HG03175 (cell line): ENCODE results near the gene PPCS.
A peak's percentile ranks its signal among the peaks of the same experiment; 100 is the strongest.

Source experiments
- ATAC-seq: cut with Tn5 transposase; IDR thresholded peaks from one replicate; pipeline ENCODE4 v1.9.1; 2021; ENCODE audit warnings: mild to moderate bottlenecking, moderate library complexity; ENCODE audit not compliant: unreplicated experiment

PPCS gene

GRCh38 chr1:42456010-42456753 lies at the start of gene PPCS, which contains the start of gene ZMYND12:
TSS of gene PPCS (plus strand) at chr1:42456543. CDS start at chr1:42456566, 23 bp downstream.
TSS of gene ZMYND12 (minus strand) at chr1:42456022. CDS start at chr1:42455997, 25 bp downstream.
- peak; percentile 85 for ATAC-seq

DNA sequence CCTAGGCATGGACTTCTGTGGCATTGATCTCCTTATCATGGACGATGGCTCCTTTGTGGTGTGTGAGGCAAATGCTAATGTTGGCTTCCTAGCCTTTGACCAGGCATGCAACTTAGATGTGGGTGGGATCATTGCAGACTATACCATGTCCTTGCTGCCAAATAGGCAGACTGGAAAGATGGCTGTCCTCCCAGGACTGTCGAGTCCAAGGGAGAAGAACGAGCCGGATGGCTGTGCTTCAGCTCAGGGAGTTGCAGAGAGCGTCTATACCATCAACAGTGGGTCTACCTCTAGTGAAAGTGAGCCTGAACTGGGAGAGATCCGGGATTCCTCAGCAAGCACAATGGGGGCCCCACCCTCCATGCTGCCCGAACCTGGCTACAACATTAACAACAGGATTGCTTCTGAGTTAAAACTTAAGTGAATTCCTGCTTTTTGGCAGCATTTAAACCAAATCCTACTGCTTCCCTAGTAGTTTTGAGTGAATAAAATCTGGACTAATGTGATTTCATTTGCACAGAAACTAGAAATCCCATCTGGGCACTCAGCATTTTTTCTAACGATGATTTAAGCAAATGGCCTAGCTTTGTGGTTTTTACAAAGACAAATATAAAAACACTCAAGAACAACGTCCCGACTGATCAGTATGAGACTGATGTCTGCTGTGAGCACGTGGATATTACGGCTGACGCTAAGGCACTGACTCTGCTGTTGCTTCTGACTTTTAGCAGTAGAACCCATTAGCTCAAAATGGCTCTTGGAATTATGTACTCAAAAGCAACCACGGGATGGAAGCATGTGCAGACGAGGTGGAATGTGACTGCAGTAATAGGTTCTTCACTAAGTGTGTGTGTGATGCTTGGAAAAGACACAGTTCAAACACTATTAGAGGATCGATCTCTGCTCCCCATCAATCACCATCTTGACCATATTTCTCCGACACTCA lies 41.5 kb upstream of the PPCS start:
- no peak for ATAC-seq

DNA sequence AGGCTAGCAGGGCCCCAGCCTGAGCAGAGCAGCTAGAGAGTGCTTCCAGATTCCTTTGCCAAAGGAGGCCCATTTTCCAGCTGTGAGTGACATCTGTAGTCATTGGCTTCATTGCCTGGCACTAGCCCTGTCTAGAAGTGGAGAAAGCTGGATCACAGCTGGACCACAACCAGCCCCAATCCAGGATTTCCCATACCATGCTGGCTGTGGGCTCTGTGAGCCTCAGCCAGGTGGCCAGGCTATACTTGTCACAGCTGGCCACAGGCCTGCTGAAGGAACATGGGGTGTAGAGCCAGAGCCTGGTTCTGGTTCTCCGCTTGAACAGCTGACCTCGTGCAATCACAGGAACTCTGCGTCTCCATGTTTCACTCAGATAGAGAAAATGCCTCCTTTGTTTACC lies 39.2 kb upstream of the PPCS start:
- no peak for ATAC-seq

DNA sequence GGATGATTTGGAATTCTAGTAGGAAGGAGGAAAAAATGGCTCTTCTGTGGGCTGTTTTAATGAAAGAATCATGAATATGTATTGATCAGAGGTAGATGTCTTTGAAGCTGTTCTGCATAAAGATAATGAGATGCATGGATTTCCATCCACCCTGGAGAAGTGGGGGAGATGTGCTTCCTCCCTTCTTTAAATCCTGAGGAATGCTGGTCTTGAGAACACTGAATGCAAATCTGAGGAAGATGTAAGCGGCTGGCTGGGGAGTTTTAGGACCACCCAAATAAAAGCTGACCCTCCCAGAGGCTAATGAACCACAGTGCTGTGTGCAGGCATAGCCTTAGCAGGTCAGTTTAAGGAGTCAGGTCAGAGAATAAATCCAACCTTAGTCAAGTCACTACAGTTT lies 37.8 kb upstream of the PPCS start:
- no peak for ATAC-seq

DNA sequence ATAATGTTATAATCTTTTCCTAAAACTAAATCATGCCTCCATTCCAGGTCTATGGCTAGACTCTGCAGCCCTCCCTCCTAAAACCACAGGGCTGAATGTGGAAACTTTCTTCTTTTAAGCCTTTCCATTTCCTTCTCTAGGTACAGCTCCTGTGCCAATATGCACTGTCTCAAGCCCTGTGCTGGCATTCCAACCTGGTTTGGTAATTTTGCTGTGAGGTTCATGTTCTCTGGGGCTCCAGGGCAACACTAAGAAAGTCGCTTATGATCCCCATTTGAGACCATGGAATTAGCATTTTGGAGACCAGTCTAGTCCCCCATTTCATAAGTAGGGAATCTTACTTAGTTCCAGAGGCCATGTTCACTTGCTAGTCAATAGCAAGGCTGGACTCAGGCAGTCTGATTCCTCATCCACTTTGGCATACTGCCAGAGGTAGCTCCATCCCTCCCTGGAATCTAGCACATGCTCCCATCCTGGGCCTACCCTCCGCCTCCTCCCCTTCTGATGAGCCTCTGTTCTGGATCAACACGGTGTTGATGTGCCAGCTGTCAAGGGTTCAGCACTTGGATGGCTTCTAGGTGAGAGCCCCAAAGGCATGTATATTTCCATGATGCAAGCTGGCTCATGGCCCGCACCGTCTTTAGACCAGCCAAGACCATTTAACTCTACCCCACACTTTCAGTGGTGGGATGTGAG lies 37.1 kb upstream of the PPCS start:
- no peak for ATAC-seq

GRCh38 chr1:42420121-42420520 lies 36.2 kb upstream of the PPCS start:
- no peak for ATAC-seq

DNA sequence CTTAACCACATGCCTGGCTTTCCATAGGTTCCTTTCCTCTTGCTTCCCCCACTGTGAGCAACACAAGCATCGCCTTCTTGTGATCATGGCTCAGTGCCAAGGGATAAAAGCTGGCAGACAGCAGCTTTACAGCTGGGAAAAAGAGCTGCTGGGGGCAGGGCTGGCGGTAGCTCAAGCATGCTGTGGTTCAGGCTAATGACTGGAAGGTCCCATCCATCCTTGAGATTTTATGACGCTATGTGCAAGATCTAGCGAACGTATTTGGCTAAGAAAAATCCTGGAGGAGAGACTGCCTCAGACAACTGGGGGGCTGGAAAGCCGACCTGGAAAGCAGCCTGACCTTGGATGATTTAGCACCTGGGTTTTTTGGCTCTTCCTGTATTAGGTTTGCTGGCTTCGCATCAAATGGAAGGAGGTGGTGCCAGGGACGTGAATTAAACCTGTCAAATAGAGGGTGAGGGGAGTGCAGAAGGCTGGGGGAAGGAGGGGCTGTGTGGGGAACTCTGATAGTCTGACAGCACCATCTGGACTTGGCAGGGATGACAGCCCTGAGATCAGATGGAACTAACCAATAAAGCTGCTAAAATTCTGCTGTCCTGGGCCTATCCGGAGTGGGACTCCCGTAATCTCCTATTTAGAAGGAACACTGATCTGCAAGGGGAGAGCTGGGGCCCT lies 35.3 kb upstream of the PPCS start:
- ATAC-seq = no peak

GRCh38 chr1:42422737-42423136 lies 33.6 kb upstream of the PPCS start:
- ATAC-seq = no peak

DNA sequence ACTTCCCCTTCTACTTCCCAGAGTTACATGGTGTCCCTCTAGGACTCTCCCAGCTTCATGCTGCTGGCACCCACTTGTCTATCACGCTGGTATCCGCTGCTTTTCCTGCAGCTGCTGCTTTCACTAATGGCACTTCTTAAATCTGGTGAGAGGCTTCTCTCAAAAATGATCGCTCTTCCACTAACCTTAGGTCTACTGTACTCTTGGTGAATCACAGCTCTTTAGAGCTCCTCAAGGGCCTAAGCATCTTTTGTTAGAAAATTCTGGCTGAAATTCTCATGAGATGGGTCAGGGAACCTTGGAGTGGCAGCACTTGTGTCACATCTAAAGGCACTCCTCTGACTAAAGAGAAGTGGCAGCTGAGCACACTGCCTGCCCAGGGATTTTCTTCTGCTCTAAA lies 32.7 kb upstream of the PPCS start:
- ATAC-seq = no peak

DNA sequence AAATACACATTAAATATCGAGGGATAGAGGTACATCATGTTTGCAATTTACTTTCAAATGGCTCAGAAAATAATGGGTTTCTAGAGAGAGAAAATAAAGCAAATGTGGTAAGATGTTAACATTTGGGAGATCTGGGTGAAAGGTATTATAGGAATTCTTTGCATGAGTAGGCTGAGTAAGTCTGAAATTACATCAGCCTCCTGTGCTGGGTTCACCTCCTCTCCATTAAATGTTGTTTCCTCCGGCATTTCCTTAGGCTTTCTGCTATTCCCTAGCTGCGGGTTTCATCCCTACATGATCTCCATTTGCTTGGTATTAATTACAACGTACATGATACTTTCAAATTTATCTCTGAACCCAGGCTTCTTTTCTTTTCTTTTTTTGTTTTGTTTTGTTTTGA lies 32.1 kb upstream of the PPCS start:
- no peak for ATAC-seq

GRCh38 chr1:42427240-42427639 lies 29.1 kb upstream of the PPCS start:
- no peak for ATAC-seq

DNA sequence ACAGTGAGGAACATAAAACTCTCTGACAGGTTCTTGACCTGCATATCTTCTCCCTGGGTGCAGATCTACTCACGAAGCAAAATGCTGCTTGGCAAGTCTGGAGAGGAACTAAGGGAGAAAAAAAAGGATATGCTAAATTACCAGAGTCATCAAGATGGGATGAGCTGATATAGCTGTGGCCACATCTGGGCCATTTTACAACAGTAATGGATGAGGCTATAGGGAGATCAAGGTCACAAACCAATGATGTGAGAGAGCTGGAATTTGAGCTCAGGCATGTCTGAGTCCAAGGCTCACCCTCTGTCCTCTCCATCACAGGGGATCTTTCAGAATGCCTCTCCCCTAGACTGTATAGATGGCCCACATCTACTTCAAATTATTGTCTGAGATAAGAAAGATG lies 26.7 kb upstream of the PPCS start:
- ATAC-seq = no peak

GRCh38 chr1:42430286-42431135 lies 25.8 kb upstream of the PPCS start:
- ATAC-seq = no peak

- no peak for ATAC-seq
These were observed 24.8 kb upstream of the PPCS start for GRCh38 chr1:42431514-42431913.

- ATAC-seq = no peak
These were observed 23.6 kb upstream of the PPCS start for GRCh38 chr1:42432714-42433113.

DNA sequence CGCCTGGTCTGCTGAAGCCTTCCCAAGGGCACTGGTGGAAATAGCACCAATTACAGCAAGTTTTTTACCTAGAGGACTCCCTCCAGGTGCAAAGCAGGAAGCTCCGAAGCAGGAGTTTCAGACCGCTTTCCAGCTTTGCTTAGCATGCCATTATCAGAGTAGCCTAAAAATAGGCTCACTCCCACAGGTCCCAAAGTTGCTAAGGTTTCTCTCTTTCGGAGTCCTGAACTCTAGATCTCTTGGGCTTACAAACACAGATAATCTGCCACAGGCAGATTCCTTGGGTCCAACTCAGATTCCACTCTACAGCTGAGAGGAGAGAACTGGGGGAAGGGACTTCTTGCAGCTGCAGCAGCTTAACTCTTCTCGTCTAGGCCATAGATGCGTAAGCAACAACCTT lies 23.0 kb upstream of the PPCS start:
- ATAC-seq = no peak

GRCh38 chr1:42434340-42434739 lies 22.0 kb upstream of the PPCS start:
- no peak for ATAC-seq

DNA sequence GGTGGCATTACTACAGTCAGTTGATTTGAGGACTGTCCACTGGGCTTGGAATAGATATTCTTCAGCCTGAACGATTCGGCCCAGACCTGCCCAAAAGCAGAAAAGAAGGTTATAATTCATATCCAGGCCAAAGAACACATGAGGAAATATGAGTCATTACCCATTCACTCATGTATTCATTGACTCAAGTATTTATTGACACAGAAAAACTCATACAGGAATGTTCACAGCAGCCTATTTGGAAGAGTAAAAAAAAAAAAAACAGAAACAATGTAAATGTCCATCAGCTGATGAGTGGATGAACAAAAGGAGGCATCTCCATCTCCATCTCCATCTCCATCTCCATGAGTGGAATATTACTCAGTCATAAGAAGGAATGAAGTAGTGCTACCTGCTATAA lies 16.4 kb upstream of the PPCS start:
- ATAC-seq = no peak

GRCh38 chr1:42442662-42443061 lies 13.7 kb upstream of the PPCS start:
- ATAC-seq = no peak

- no peak for ATAC-seq
These were observed 7.1 kb upstream of the PPCS start for GRCh38 chr1:42449256-42449655.
